Uterus (tissue), 2 donors: ENCODE results near the gene ATP11A.

Source experiments
- POLR2A ChIP-seq, 2 donors: fragments of 450-650 bp; IDR thresholded peaks; one replicate each; pipeline ENCODE4 v1.6.1; 2016; ENCODE audit warnings: antibody characterized with exemption in 2 of 2, mild to moderate bottlenecking in 1 of 2, moderate library complexity in 1 of 2
- TF ChIP-seq, protein P1 (sequence below), 4 experiments: fragments of 200-600 bp in 2 of 4; fragments of 450-650 bp in 2 of 4; sonication (generic) in 2 of 4; IDR thresholded peaks; one replicate each; pipeline ENCODE4 v1.5.1; 2016 to 2019; ENCODE audit warnings: antibody characterized with exemption in 4 of 4, mild to moderate bottlenecking in 2 of 4, moderate library complexity in 1 of 4

DNA sequence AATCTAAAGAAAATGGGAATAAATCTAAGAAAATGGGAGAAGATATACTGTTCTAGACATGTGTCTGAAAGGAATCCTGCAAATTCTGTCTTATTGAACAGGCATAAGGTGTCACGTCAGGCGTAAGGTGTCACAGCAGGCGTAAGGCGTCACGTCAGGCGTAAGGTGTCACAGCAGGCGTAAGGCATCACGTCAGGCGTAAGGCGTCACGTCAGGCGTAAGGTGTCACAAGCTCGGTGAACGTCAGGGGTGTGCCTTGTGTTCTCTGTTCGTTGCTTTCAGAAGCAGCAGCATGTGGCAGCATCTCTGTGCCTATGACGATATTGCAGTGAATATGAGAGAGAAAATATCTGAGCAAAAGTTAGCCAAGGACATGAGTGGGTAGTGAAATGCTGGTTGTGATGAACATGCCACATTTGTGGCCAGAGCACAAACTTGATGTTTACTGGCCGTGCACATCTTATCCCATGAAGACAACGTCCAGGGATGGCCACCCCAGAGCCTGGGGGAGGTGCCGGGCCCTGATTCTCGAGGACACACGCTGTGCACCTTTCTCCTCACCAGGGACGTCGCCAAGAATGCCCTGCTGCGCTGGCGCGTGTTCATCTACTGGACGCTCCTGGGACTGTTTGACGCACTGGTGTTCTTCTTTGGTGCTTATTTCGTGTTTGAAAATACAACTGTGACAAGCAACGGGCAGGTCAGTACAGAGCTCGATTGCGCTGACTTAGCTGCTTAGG lies 172.2 kb downstream of the ATP11A start:
- TF ChIP-seq POLR2A (IDR thresholded peaks at IDR 0.05) = no peak
- TF ChIP-seq, protein P1, sequence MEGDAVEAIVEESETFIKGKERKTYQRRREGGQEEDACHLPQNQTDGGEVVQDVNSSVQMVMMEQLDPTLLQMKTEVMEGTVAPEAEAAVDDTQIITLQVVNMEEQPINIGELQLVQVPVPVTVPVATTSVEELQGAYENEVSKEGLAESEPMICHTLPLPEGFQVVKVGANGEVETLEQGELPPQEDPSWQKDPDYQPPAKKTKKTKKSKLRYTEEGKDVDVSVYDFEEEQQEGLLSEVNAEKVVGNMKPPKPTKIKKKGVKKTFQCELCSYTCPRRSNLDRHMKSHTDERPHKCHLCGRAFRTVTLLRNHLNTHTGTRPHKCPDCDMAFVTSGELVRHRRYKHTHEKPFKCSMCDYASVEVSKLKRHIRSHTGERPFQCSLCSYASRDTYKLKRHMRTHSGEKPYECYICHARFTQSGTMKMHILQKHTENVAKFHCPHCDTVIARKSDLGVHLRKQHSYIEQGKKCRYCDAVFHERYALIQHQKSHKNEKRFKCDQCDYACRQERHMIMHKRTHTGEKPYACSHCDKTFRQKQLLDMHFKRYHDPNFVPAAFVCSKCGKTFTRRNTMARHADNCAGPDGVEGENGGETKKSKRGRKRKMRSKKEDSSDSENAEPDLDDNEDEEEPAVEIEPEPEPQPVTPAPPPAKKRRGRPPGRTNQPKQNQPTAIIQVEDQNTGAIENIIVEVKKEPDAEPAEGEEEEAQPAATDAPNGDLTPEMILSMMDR (IDR thresholded peaks at IDR 0.05) = no peak
